Neural cell (in vitro differentiated cells): ENCODE measurements around the gene WNT3A. TPM values are rescaled to one million over a fixed set of nuclear protein-coding genes. Genes with fewer than 3 reads are reported as not detected.

Experiments
- H2AFZ ChIP-seq: fragments of 200-600, 300-800 bp; sonication (generic), shearing (Covaris generic); 2 replicates; pipeline ENCODE4 v1.6.0; 2014; ENCODE audit warnings: low read depth, mild to moderate bottlenecking, antibody characterized with exemption, low read length, moderate library complexity
- H3F3A ChIP-seq: fragments of 200-600 bp; shearing (Covaris generic); 2 replicates; pipeline ENCODE4 v1.6.1; 2016; ENCODE audit warnings: mild to moderate bottlenecking, moderate library complexity, mixed read lengths, antibody characterized with exemption, low read length; ENCODE audit not compliant: insufficient read depth, poor library complexity, severe bottlenecking
- H3K27ac ChIP-seq: fragments of 200-600, 300-800 bp; sonication (generic), shearing (Covaris generic); 2 replicates; pipeline ENCODE4 v1.5.1; 2014; ENCODE audit warnings: mild to moderate bottlenecking, low read length, moderate library complexity
- H3K27me3 ChIP-seq: fragments of 300-800, 200-600 bp; sonication (generic), shearing (Covaris generic); 2 replicates; pipeline ENCODE4 v1.6.0; 2014; ENCODE audit warnings: mild to moderate bottlenecking, low read depth, low read length, moderate library complexity; ENCODE audit not compliant: insufficient read depth
- H3K36me3 ChIP-seq: fragments of 300-800, 200-600 bp; sonication (generic), shearing (Covaris generic); 2 replicates; pipeline ENCODE4 v1.5.1; 2014; ENCODE audit warnings: mild to moderate bottlenecking, antibody characterized with exemption, low read length, moderate library complexity; ENCODE audit not compliant: insufficient read depth
- H3K4me2 ChIP-seq: fragments of 300-800, 200-600 bp; sonication (generic), shearing (Covaris generic); 2 replicates; pipeline ENCODE4 v1.6.0; 2014; ENCODE audit warnings: mild to moderate bottlenecking, low read length
- H3K4me3 ChIP-seq: fragments of 300-800, 200-600 bp; sonication (generic), shearing (Covaris generic); 2 replicates; pipeline ENCODE4 v1.5.1; 2014; ENCODE audit warnings: mild to moderate bottlenecking, low read length, moderate library complexity
- H3K79me2 ChIP-seq: fragments of 200-600 bp; shearing (Covaris generic); replicated peaks from 2 replicates; pipeline ENCODE4 v1.6.0; 2014; ENCODE audit warnings: mild to moderate bottlenecking, low read length, moderate library complexity; ENCODE audit not compliant: insufficient read depth
- H3K9ac ChIP-seq: fragments of 300-800, 200-600 bp; sonication (generic), shearing (Covaris generic); 2 replicates; pipeline ENCODE4 v1.6.1; 2016; ENCODE audit warnings: mild to moderate bottlenecking, low read length, mixed read lengths
- H3K9me2 ChIP-seq: fragments of 200-600 bp; shearing (Covaris generic); 2 replicates; pipeline ENCODE4 v1.6.1; 2016; ENCODE audit warnings: mild to moderate bottlenecking, low read length, mixed read lengths; ENCODE audit not compliant: insufficient read depth
- H3K9me3 ChIP-seq: fragments of 200-600, 300-800 bp; sonication (generic), shearing (Covaris generic); 2 replicates; pipeline ENCODE4 v1.6.1; 2016; ENCODE audit warnings: mild to moderate bottlenecking, mixed run types, low read length, moderate library complexity, mixed read lengths
- H4K20me1 ChIP-seq: fragments of 200-600 bp; shearing (Covaris generic); 2 replicates; pipeline ENCODE4 v1.6.1; 2016; ENCODE audit warnings: mild to moderate bottlenecking, mixed run types; ENCODE audit not compliant: insufficient read depth
- EZH2 ChIP-seq: fragments of 200-600, 300-800 bp; shearing (Covaris generic), sonication (generic); IDR thresholded peaks from 2 replicates; pipeline ENCODE4 v1.6.1; 2014; ENCODE audit warnings: antibody characterized with exemption, low read length, borderline replicate concordance, mild to moderate bottlenecking; ENCODE audit not compliant: insufficient read depth, poor library complexity, severe bottlenecking
- MXI1 ChIP-seq: fragments of 450-650 bp; conservative IDR thresholded peaks from 2 replicates; pipeline ENCODE4 v1.6.1; 2014; ENCODE audit warnings: antibody characterized with exemption, mild to moderate bottlenecking; ENCODE audit not compliant: poor library complexity, severe bottlenecking
- POLR2AphosphoS5 ChIP-seq: IDR thresholded peaks from 2 replicates; pipeline ENCODE4 v1.6.1; 2012
- RAD21 ChIP-seq: fragments of 450-650 bp; conservative IDR thresholded peaks from 2 replicates; pipeline ENCODE4 v1.6.1; 2014; ENCODE audit warnings: antibody characterized with exemption, mild to moderate bottlenecking, moderate library complexity
- SMC3 ChIP-seq: fragments of 450-650 bp; conservative IDR thresholded peaks from 2 replicates; pipeline ENCODE4 v1.6.1; 2014; ENCODE audit warnings: antibody characterized with exemption, mild to moderate bottlenecking, moderate library complexity; ENCODE audit not compliant: poor library complexity
- TAF1 ChIP-seq: IDR thresholded peaks from 2 replicates; pipeline ENCODE4 v1.6.1; 2012; ENCODE audit warnings: low read depth
- polyA plus RNA-seq: library from polyadenylated mRNA; depleted of rRNA; stranded (reverse); fragments of >200 nt; gene quantifications from 2 replicates; pipeline ENCODE4 v1.2.3, GENCODE V29; 2014
- TF ChIP-seq, protein P1 (sequence below): IDR thresholded peaks from 2 replicates; pipeline ENCODE4 v1.6.1; 2012; ENCODE audit warnings: borderline replicate concordance
- TF ChIP-seq, protein P2 (sequence below): fragments of 450-650 bp; IDR thresholded peaks from 2 replicates; pipeline ENCODE4 v1.5.1; 2014; ENCODE audit warnings: antibody characterized with exemption, mild to moderate bottlenecking, moderate library complexity; ENCODE audit not compliant: poor library complexity, severe bottlenecking

Gene WNT3A
- polyA plus RNA-seq, 1 donor from 2014 or later: 0.14 TPM

DNA sequence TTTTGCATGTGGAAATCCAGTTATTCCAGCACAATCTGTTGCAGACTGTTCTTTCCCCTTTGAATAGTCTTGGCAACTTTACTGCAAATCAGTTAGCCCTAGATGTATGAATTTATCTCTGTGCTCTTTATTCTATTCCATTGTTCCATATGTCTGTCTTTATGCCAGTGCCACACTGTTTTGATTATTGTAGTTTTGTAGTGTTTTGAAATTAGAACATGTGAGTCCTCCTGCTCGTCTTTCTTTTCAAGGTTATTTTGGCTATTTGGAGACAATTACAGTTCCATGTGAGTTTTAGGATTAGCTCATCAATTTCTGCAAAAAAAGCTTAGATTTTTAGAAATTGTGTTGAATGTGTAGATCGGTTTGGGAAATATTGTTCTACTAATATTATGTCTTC, 26.6 kb downstream of the WNT3A start:
- no peak overlapping the region for H2AFZ ChIP-seq
- no peak overlapping the region for H3K27ac ChIP-seq
- H3K9me2 ChIP-seq: no peaks in the 10 kb centered on the region
- no peak overlapping the region for H3K4me3 ChIP-seq
- H3K79me2 ChIP-seq: no peaks in the 10 kb centered on the region
- no peaks in the 10 kb centered on the region for H3K36me3 ChIP-seq
- H3F3A ChIP-seq: no peaks in the 10 kb centered on the region
- TF ChIP-seq TAF1: no peak
- TF ChIP-seq, protein P1, sequence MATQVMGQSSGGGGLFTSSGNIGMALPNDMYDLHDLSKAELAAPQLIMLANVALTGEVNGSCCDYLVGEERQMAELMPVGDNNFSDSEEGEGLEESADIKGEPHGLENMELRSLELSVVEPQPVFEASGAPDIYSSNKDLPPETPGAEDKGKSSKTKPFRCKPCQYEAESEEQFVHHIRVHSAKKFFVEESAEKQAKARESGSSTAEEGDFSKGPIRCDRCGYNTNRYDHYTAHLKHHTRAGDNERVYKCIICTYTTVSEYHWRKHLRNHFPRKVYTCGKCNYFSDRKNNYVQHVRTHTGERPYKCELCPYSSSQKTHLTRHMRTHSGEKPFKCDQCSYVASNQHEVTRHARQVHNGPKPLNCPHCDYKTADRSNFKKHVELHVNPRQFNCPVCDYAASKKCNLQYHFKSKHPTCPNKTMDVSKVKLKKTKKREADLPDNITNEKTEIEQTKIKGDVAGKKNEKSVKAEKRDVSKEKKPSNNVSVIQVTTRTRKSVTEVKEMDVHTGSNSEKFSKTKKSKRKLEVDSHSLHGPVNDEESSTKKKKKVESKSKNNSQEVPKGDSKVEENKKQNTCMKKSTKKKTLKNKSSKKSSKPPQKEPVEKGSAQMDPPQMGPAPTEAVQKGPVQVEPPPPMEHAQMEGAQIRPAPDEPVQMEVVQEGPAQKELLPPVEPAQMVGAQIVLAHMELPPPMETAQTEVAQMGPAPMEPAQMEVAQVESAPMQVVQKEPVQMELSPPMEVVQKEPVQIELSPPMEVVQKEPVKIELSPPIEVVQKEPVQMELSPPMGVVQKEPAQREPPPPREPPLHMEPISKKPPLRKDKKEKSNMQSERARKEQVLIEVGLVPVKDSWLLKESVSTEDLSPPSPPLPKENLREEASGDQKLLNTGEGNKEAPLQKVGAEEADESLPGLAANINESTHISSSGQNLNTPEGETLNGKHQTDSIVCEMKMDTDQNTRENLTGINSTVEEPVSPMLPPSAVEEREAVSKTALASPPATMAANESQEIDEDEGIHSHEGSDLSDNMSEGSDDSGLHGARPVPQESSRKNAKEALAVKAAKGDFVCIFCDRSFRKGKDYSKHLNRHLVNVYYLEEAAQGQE: no peak
- TF ChIP-seq POLR2AphosphoS5: no peak
- TF ChIP-seq MXI1: no peak
- no peak overlapping the region for H3K4me2 ChIP-seq
- H4K20me1 ChIP-seq: no peaks in the 10 kb centered on the region
- H3K9me3 ChIP-seq: no peaks in the 10 kb centered on the region
- no peak overlapping the region for H3K9ac ChIP-seq
- peaks cover 11% of the 10 kb centered on the region for H3K27me3 ChIP-seq

DNA sequence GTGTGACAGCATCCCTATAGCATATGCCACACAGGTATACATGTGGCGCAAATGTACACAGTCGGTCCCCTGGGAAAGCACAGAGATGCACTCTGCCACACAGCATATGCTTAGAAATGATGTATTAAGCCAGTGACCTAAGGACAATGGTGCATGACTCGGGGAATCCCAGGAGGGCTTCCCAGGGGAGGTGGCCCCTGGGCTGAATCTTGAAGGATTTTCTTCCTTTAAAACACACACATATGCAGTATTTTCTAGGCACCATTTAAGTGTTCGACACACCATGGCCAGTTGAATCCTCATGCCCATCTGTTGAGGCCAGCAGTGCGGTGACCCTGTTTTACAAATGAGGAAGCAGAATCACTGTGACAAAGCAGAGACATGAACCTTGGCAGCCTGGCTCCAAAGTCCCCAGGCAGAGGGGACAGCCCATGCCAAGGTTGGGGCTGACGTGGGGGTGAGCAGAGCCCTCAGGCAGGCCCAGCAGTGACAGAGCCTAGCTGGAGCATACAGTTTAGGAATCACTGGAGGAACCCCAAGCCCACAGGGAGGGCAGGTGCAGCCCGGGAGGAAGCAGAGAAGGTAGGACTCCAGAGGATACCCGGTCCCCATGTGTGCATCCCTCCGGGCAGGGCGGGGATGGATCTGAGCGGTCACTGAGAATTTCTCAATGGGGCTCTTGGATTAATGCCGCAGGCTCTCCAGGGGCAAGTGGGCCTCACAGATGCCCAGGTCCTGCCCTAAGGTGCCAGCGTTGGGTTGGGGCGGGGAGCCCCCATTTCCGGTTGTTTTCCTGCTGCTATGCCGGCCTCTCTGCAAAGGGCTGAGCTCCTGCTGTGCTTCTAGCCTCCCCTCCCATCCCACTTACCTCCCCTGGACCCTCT, 28.4 kb downstream of the WNT3A start:
- Histone ChIP-seq H3K4me2 (no peak overlapping the region), H3K9me3 (no peaks in the 10 kb centered on the region), H4K20me1 (no peaks in the 10 kb centered on the region), H3K36me3 (no peaks in the 10 kb centered on the region), H3K4me3 (no peak overlapping the region), H3K9ac (no peak overlapping the region), H3K27me3 (peaks cover 11% of the 10 kb centered on the region), H3K79me2 (no peaks in the 10 kb centered on the region), H3K27ac (no peak overlapping the region), H2AFZ (no peak overlapping the region), H3K9me2 (no peaks in the 10 kb centered on the region), H3F3A (no peaks in the 10 kb centered on the region)
- TF ChIP-seq SMC3: no peak
- no peak for TF ChIP-seq EZH2
- TF ChIP-seq, protein P2, sequence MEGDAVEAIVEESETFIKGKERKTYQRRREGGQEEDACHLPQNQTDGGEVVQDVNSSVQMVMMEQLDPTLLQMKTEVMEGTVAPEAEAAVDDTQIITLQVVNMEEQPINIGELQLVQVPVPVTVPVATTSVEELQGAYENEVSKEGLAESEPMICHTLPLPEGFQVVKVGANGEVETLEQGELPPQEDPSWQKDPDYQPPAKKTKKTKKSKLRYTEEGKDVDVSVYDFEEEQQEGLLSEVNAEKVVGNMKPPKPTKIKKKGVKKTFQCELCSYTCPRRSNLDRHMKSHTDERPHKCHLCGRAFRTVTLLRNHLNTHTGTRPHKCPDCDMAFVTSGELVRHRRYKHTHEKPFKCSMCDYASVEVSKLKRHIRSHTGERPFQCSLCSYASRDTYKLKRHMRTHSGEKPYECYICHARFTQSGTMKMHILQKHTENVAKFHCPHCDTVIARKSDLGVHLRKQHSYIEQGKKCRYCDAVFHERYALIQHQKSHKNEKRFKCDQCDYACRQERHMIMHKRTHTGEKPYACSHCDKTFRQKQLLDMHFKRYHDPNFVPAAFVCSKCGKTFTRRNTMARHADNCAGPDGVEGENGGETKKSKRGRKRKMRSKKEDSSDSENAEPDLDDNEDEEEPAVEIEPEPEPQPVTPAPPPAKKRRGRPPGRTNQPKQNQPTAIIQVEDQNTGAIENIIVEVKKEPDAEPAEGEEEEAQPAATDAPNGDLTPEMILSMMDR: no peak
- TF ChIP-seq RAD21: no peak
- no peak for TF ChIP-seq MXI1
- TF ChIP-seq, protein P1: no peak
